K562 (cell line): ENCODE measurements around the gene RALGPS1. TPM values are rescaled to one million over a fixed set of nuclear protein-coding genes. Genes with fewer than 3 reads are reported as not detected.

ENCODE experiments used
- ATAC-seq: fragments of 200-7000 bp; cut with Tn5 transposase; 3 replicates; pipeline ENCODE4 v1.9.1; 2020; ENCODE audit warnings: moderate library complexity
- BruUV-seq: library from RNA; stranded (reverse); fragments of 400-500 nt; replicated peaks from 2 replicates; lab custom pipeline; 2021; lab: Mats Ljungman, UMichigan
- CTCF ChIA-PET: fragments of 300-600 bp; formaldehyde crosslinking; extraction: SDS; loops from one replicate; lab custom pipeline; 2021; ENCODE audit warnings: low intra/inter-chr PET ratio; lab: Yijun Ruan, JAX
- POLR2A ChIA-PET: fragments of 300-600, 350-650 bp; sonication (Branson Sonifier 250); formaldehyde crosslinking; extraction: SDS; loops from one replicate; lab custom pipeline; 2021; ENCODE audit warnings: antibody characterized with exemption, inconsistent platforms; lab: Yijun Ruan, JAX
- DNase-seq, 4 experiments: peaks; one replicate each; pipeline versions ENCODE4 v3.0.0 to v3.0.0-alpha.2; 2011 to 2018; ENCODE audit warnings: low spot score in 3 of 4, mixed read lengths in 3 of 4; ENCODE audit errors: extremely low read depth in 1 of 4
- FAIRE-seq: peaks from 2 replicates; lab custom pipeline; 2011; peaks lifted over from hg19 to GRCh38; lab: Jason Lieb, UNC
- H2AFZ ChIP-seq: 2 replicates; pipeline ENCODE4 v1.6.0; 2011; ENCODE audit warnings: low read depth, low read length, control low read depth, inconsistent platforms
- H3K27ac ChIP-seq: fragments of 200-600 bp; 3 replicates; pipeline ENCODE4 v1.8.0; 2011; ENCODE audit warnings: low read depth, mild to moderate bottlenecking, control low read depth, inconsistent platforms, low read length, moderate library complexity, mixed read lengths; ENCODE audit errors: extremely low read depth
- H3K27me3 ChIP-seq, 2 experiments: fragments of 300-600 bp in 1 of 2; 2 replicates in 1 of 2; 3 replicates in 1 of 2; pipeline versions ENCODE4 v1.6.0 to v1.8.0; 2011; ENCODE audit warnings: inconsistent platforms in 2 of 2, low read length in 2 of 2, mild to moderate bottlenecking in 1 of 2, mixed read lengths in 1 of 2, moderate library complexity in 1 of 2; ENCODE audit not compliant: control insufficient read depth in 2 of 2, insufficient read depth in 2 of 2
- H3K36me3 ChIP-seq: fragments of 300-600 bp; 3 replicates; pipeline ENCODE4 v1.8.0; 2011; ENCODE audit warnings: mild to moderate bottlenecking, low read length, inconsistent platforms; ENCODE audit not compliant: control insufficient read depth, insufficient read depth
- H3K4me1 ChIP-seq, 2 experiments: fragments of 200-600 bp in 1 of 2; replicated peaks in 1 of 2; 2 replicates in 1 of 2; 3 replicates in 1 of 2; pipeline versions ENCODE4 v1.5.1 to v1.8.0; 2011; ENCODE audit warnings: inconsistent platforms in 2 of 2, low read length in 2 of 2, mild to moderate bottlenecking in 1 of 2, mixed read lengths in 1 of 2, moderate library complexity in 1 of 2; ENCODE audit not compliant: control insufficient read depth in 2 of 2, insufficient read depth in 2 of 2
- H3K4me2 ChIP-seq: 2 replicates; pipeline ENCODE4 v1.6.1; 2011; ENCODE audit warnings: low read length, control low read depth, inconsistent platforms, mixed read lengths; ENCODE audit not compliant: insufficient read depth
- H3K4me3 ChIP-seq: fragments of 200-600 bp; sonication (generic), shearing (Covaris generic); 2 replicates; pipeline ENCODE4 v1.5.1; 2016; ENCODE audit warnings: control low read depth, inconsistent platforms
- H3K79me2 ChIP-seq: fragments of 200-600 bp; 3 replicates; pipeline ENCODE4 v1.8.0; 2011; ENCODE audit warnings: low read length, inconsistent platforms; ENCODE audit not compliant: control insufficient read depth, insufficient read depth
- H3K9ac ChIP-seq, 2 experiments: 2 replicates each; pipeline versions ENCODE4 v1.6.0 to v1.6.1; 2011; ENCODE audit warnings: low read depth in 2 of 2, low read length in 2 of 2, control low read depth in 1 of 2, inconsistent platforms in 1 of 2, mild to moderate bottlenecking in 1 of 2, mixed read lengths in 1 of 2; ENCODE audit not compliant: insufficient read depth in 1 of 2
- H3K9me1 ChIP-seq: one replicate; pipeline ENCODE4 v1.6.0; 2011; ENCODE audit warnings: inconsistent platforms, mild to moderate bottlenecking, low read length, moderate library complexity; ENCODE audit not compliant: control insufficient read depth, insufficient read depth
- H3K9me3 ChIP-seq: replicated peaks from 2 replicates; pipeline ENCODE4 v1.5.1; 2011; ENCODE audit warnings: low read depth, low read length, inconsistent platforms; ENCODE audit not compliant: control insufficient read depth, insufficient read depth
- H4K20me1 ChIP-seq: replicated peaks from 2 replicates; pipeline ENCODE4 v1.6.1; 2011; ENCODE audit warnings: low read length, inconsistent platforms, mixed read lengths; ENCODE audit not compliant: control insufficient read depth, insufficient read depth
- ELF1 ChIP-seq: fragments of 200-800 bp; sonication (Bioruptor generic); IDR thresholded peaks from 2 replicates; pipeline ENCODE4 v1.6.1; 2016; ENCODE audit warnings: missing genetic modification characterization, missing compliant biosample characterization
- GTF2F1 ChIP-seq: IDR thresholded peaks from 2 replicates; pipeline ENCODE4 v1.6.1; 2011; ENCODE audit warnings: low read depth, low read length, improper control_type of control experiment
- MEIS2 ChIP-seq: fragments of 450-650 bp; IDR thresholded peaks from 2 replicates; pipeline ENCODE4 v1.6.1; 2014; ENCODE audit warnings: mild to moderate bottlenecking; ENCODE audit not compliant: partially characterized antibody
- MXD1 ChIP-seq: fragments of 250-450 bp; sonication (Bioruptor Pico); IDR thresholded peaks from 2 replicates; pipeline ENCODE4 v1.8.0; 2021; ENCODE audit warnings: borderline replicate concordance, mild to moderate bottlenecking, moderate library complexity; ENCODE audit not compliant: poor library complexity, severe bottlenecking
- POLR2H ChIP-seq: IDR thresholded peaks from 2 replicates; pipeline ENCODE4 v1.6.1; 2016; ENCODE audit warnings: missing genetic modification characterization, low read depth, mild to moderate bottlenecking, control low read depth, missing compliant biosample characterization, moderate library complexity
- PRDM10 ChIP-seq: fragments of 450-650 bp; IDR thresholded peaks from 2 replicates; pipeline ENCODE4 v1.6.1; 2018; ENCODE audit not compliant: partially characterized antibody
- SNIP1 ChIP-seq: fragments of 450-650 bp; IDR thresholded peaks from 2 replicates; pipeline ENCODE4 v1.7.1; 2017; ENCODE audit warnings: low read depth, mild to moderate bottlenecking
- ZC3H8 ChIP-seq: fragments of 450-650 bp; IDR thresholded peaks from 2 replicates; pipeline ENCODE4 v1.6.1; 2017
- ZNF695 ChIP-seq: fragments of 450-650 bp; formaldehyde crosslinking; IDR thresholded peaks from 2 replicates; pipeline ENCODE4 v1.4.0; 2020; ENCODE audit warnings: mild to moderate bottlenecking, moderate library complexity
- ZNF696 ChIP-seq: fragments of 250-450 bp; sonication (Bioruptor Pico); conservative IDR thresholded peaks from 2 replicates; pipeline ENCODE4 v1.4.0; 2020; ENCODE audit warnings: mild to moderate bottlenecking, moderate library complexity
- WGBS: fragments of 100-300 bp; shearing (Covaris generic); methylation state at CpG from one replicate; pipeline ENCODE4 v1.1.6; 2016; ENCODE audit warnings: low coverage, mixed read lengths; ENCODE audit not compliant: insufficient coverage; ENCODE audit errors: missing lambda C conversion rate; 5-methylcytosine and 5-hydroxymethylcytosine counted together
- in situ Hi-C: fragments of 300-500 bp; cut with MboI; formaldehyde crosslinking; loops from 4 replicates; pipeline ENCODE4 v1.15.0; 2018; ENCODE audit warnings: inconsistent platforms, mixed read lengths
- intact Hi-C: fragments of 100-400 bp; cut with micrococcal nuclease; formaldehyde crosslinking; loops from 2 replicates; pipeline ENCODE4 v1.14.2; 2022
- polyA plus RNA-seq, 8 experiments: library from polyadenylated mRNA; depleted of rRNA in 4 of 8; stranded (reverse) in 5 of 8; unstranded in 3 of 8; fragments of >200 nt; fragmentation: Nextera tagmentation in 2 of 8; fragmentation: Illumina TruSeq in 1 of 8; extraction: Ambion mirVana in 2 of 8; extraction: Trizol in 1 of 8; gene quantifications; 2 replicates each; pipeline versions ENCODE4 v1.2.1 to v1.2.3, GENCODE V29; 2011 to 2014; ENCODE audit warnings: inconsistent platforms in 1 of 8, missing spikeins in 1 of 8
- total RNA-seq, 7 experiments: library from RNA; depleted of rRNA in 6 of 7; stranded (reverse); fragments of >200 nt in 6 of 7; fragmentation: Illumina TruSeq in 2 of 7; extraction: Trizol in 2 of 7; gene quantifications; 2 replicates each; pipeline versions ENCODE4 v1.2.1 to v1.2.3, GENCODE V29; 2011 to 2021; ENCODE audit warnings: low replicate concordance in 1 of 7

RALGPS1 gene
- total and polyA plus RNA-seq, 9 of the 15 experiments (the other 6 are each of a cell fraction or from before 2014, with no cell fraction given) = 0.04 to 2.6 (median 1.5) TPM

- no peak overlapping the region for H3K4me2 ChIP-seq
- H3K4me1 ChIP-seq = peaks cover 13 to 17% of the 10 kb centered on the region in 2 experiments; a peak in 4 of 5 replicates
- 0 out of 4 replicates have a peak overlapping the region, but pooled peaks of 1 of the 2 experiments have one; percentile 42 for H3K9ac ChIP-seq
- H4K20me1 ChIP-seq = no peaks in the 10 kb centered on the region
- 38% methylated on average over 13 of the region's 14 CpGs for WGBS
- H3K9me3 ChIP-seq = no peaks in the 10 kb centered on the region
- POLR2A ChIA-PET = interaction anchor here (0.6 kb wide), 1 partner anchor 206 kb away, joined by 3 read pairs; no protein-coding TSS in a partner anchor
- in situ Hi-C loops = no loop called here
- 0 out of 5 replicates have a peak, but pooled peaks cover 0 to 6% of the 10 kb centered on the region in 2 experiments for H3K27me3 ChIP-seq
- no peak overlapping the region for H3K27ac ChIP-seq
- intact Hi-C loops = loop anchor here (10.0 kb wide), 1 partner anchor 62 kb away; no protein-coding TSS in a partner anchor
- no peak overlapping the region for H2AFZ ChIP-seq
- no peak for TF ChIP-seq ELF1 (tag)
- TF ChIP-seq ZNF695 (CRISPR knock-in tag) = no peak
- peak; percentile 39 for TF ChIP-seq PRDM10
- TF ChIP-seq POLR2H = no peak
- peak; percentile 59 for TF ChIP-seq MEIS2
- TF ChIP-seq GTF2F1 = no peak
- no peak for TF ChIP-seq SNIP1
- TF ChIP-seq MXD1 (CRISPR knock-in tag) = no peak
- TF ChIP-seq ZC3H8 = no peak
- TF ChIP-seq ZNF696 (CRISPR knock-in tag) = no peak
- no peak overlapping the region for H3K4me3 ChIP-seq
- CTCF ChIA-PET = no interaction called here
- BruUV-seq = no TSS peak
- peaks cover 3% of the 10 kb centered on the region for H3K9me1 ChIP-seq
- DNase-seq (no peak), FAIRE-seq (no peak), ATAC-seq (no peak)
- H3K36me3 ChIP-seq = no peaks in the 10 kb centered on the region
- no peaks in the 10 kb centered on the region for H3K79me2 ChIP-seq
Observed at GRCh38 chr9:127182901-127183746, 268.5 kb downstream of the RALGPS1 start.
